CD4-positive, alpha-beta T cell treated with Interleukin-1 beta for 1 hour (primary cell): ENCODE data around the gene CREB3.

Experiments used
- DNase-seq, 2 donors: peaks; one replicate each; pipeline ENCODE4 v3.0.0-alpha.2; 2020 to 2022

Gene CREB3

DNA sequence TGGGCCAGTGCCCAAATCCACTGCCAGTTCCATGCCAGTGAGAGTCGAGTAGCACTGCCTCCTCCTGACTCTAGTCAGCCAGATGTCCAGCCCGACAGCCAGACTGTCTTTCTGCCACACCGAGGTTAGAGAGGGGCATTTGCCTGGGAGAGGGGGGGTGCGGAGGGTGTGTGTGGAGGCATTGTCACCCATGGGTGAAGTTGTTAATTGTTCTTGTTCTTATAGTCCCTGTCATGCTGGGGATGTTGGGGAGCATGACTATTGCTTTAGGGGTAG, 17.7 kb downstream of the CREB3 start:
- no peak for DNase-seq

- DNase-seq = no peak
Observed at GRCh38 chr9:35753466-35753865, 21.0 kb downstream of the CREB3 start.

DNA sequence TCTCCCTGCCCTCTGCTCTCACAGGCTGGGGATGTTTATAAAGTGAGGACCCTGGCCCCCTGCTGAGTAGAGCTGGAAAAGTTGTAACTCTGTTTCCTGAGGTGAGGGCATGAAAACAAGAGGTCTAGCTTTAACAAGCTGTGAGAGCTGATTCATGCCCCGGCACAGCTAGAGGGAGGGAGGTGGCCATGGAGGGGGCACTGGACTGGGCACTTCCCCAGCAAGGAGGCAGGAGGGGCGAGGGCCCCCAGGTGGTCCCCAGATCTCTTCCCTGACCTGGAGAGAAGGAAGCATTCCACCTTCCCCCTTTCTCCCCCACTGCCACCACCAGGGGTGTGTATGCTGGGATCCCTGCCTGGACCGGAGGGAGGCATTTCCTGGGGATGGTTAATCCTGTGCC, 21.8 kb downstream of the CREB3 start, which contains the start of gene MSMP:
TSS of gene MSMP (minus strand) at position 13 of the 400 bp plus-strand sequence. CDS start 147 bp downstream, outside the sequence.
- no peak for DNase-seq

- no peak for DNase-seq
Observed at GRCh38 chr9:35755071-35755470, 22.6 kb downstream of the CREB3 start.

DNA sequence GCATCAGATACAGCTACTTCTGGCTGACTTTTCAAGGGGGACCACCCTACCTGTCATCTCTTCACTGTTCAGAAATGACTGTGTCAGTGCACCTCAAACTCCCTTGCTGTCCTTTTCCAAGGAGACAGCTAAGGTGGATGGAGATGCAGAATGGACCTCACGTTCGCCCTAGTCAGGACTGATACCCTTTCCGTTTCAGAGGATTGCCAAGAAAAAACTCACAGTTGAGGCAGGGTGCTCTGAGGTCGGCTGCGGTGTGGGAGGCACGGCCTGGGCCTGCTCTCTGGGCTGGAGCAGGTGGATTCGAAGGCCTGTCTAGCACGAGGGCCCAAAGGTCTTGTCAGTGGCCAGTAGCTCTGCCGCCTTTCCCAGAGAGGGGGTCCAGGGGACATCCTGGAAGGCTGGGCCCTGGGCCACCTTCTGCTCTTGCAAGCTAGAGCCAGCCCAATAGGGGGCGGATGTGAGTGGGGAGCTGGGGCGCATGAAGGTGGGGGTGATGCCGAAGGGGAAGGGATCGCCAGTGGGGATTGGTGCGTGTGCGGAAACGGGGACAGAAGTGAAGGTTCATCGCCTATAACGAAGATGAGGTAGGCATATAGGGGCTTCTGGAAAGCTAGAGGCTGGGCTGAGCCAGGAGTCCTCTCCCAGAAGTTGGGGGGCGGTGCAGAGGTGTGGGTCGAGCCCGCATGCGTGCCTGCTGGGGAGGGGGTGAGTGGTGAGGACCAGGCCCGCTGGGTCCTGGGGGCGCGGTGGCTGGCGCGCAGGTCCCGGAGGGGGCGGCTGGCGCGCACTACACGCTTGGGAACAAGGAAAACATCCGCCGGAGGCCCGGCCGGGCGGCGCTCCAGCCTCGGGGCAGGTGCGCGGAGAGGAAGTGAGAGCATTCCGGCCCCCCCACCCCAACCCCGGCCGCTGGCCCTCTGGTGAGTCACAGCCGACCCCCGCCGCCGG, 24.1 kb downstream of the CREB3 start:
- peak; percentile 73 to 79 for DNase-seq

GRCh38 chr9:35757226-35757891, 24.9 kb downstream of the CREB3 start:
- peak in 1 of 2 donors; percentile 13 for DNase-seq

GRCh38 chr9:35757892-35758275, 25.4 kb downstream of the CREB3 start:
- no peak for DNase-seq

- DNase-seq = no peak
Observed at GRCh38 chr9:35758475-35759050, 26.1 kb downstream of the CREB3 start.

DNA sequence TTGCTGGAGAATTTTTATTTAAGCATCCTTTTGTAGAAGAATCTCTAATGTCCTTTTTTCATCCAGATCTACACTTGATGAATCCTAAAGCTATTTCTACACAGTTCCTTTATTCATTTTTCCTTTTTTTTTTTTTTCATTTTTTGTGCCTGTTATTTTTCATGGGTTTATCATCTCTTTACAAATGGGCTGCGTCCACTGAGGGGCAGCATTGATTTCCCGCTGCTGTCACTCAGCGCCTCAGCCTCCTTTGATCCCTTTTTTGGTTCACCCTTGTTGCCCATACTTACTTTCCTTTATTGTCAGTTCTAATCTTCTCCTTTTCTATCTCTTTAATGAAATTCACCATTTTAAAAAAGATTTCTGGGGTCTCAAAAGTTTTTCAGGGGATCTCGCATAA, 27.3 kb downstream of the CREB3 start:
- no peak for DNase-seq

- no peak for DNase-seq
Observed at GRCh38 chr9:35760651-35761050, 28.2 kb downstream of the CREB3 start.

DNA sequence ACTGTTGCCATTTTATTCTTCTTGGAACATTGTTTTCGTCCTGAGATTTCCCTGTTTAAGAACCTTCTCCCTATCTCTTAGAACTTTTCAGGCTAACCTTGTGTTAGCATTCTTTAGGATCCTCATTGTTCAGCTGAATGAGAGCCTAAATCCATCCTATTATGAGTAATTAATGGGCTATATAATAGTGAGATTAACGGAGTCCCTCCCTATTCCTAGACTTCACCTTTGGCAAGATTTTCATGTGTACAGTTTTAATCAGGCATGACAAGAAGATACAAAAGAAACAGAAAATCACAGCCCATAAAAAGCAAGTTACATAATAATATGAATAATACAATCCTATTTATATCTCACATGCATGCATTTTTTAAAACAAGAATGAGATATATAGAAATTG, 30.7 kb downstream of the CREB3 start:
- DNase-seq = no peak

- no peak for DNase-seq
Observed at GRCh38 chr9:35763803-35764202, 31.3 kb downstream of the CREB3 start.

DNA sequence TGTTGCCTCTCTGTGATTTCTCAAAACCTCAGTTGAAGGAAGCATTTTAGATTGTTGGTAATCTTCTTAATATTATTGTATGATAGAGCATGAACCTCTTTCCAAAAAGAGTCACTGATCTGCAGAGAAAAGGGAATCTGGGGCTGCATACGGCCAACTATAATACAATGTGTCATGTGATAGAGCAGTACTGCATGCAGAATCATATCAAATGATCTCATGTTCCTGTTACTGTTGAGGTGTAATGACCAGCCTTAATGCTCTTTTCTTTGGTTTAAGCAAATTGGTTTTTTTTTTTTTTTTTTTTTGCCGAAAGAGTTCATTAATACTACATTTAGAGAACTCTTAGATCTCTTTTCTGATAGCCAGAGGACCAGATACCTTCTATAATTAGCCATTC, 34.5 kb downstream of the CREB3 start:
- DNase-seq = no peak

DNA sequence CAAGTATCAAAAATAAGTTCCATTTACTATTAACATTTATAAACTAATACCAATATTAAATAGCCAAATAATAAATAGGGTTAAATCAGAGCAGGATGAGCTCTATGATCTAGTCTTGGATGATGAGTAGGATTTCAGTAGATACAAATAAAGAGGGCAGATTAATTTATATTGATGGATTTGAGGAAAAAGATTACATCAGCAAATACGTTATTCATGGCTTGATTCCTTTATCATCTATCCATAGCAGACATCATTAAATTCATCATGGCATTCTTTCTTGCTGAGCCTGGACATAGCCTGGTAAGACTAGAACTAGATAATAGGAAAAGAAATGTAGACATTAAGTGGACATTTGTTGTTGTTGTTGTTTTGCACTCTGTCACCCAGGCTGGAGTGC, 35.0 kb downstream of the CREB3 start:
- DNase-seq = no peak

- DNase-seq = no peak
Observed at GRCh38 chr9:35769763-35770162, 37.3 kb downstream of the CREB3 start.

- no peak for DNase-seq
Observed at GRCh38 chr9:35771075-35771433, 38.6 kb downstream of the CREB3 start.

DNA sequence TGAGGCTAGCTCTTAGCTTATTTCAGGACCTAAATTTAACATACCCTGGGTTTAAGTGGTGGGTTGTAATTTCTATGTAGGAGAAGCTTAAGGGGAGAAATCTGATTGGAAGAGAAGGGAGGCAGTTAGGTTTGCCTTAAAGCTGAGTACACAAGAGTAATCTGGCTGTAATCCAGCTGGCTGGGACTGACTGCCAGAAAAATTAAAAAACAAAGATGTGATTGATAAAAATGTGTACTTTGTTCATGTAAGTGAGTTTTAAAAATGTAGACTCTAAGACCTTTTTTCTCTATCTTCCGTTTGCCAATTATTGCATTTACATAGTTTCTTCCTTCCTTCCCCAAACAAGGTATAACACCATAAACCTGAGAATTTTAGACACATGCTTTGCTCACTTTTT, 39.1 kb downstream of the CREB3 start:
- DNase-seq = no peak

- DNase-seq = no peak
Observed at GRCh38 chr9:35771943-35772342, 39.5 kb downstream of the CREB3 start.

DNA sequence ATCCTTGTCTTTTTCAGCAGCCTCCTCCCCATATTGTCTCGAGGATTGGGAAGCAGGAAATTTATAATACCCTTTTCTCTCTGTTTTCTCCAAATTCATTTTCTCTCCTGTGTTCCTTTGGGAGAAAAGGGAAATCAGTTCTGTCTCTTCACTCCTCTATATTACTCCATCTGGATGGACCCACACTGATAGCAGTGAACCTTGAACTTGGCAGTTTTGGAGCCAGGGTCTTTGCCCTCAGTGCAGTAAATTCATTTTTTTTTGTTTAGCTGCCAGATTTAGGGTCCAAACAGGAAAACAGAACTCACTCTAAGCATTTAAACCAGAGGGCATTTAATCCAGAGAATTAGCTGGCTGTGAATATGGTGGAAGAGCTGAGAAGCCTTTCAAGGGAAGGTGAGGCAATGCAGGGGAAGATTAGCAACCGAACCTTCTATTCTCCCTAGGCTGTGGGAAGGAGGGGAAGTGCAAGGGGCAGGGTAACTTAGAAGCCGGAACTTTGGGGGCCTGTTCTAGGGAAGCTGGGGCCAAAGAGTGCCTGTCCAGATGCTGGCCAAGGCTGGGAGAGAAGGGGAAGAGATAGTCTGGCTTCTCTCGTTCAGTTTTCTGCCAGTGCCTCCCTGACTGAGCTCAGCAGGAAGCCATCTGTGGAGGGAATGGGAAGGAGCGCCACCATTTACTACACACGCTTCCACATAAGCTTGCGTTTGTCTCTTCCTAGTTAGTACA, 42.6 kb downstream of the CREB3 start:
- DNase-seq = no peak

GRCh38 chr9:35776018-35776417, 43.6 kb downstream of the CREB3 start:
- DNase-seq = no peak

GRCh38 chr9:35778496-35778895, 46.0 kb downstream of the CREB3 start:
- no peak for DNase-seq

- DNase-seq = no peak
Observed at GRCh38 chr9:35781066-35781465, 48.6 kb downstream of the CREB3 start.

GRCh38 chr9:35783418-35783817, 51.0 kb downstream of the CREB3 start:
- DNase-seq = no peak
